ENCODE results near the gene OR2B2.
A peak's percentile ranks its signal among the peaks of the same experiment; 100 is the strongest.

Gene OR2B2

GRCh38 chr6:27882624-27883023, 29.6 kb downstream of the OR2B2 start:
- Histone ChIP-seq H3K27ac (ENCODE audit: low read depth, low read length, poor library complexity, severe bottlenecking) (no peak overlapping the region), H3K4me2 (ENCODE audit: low read length) (no peak overlapping the region), H3K9me3 (ENCODE audit: low read length) (no peaks in the 10 kb centered on the region), H3K36me3 (ENCODE audit: insufficient read depth, low read length) (no peaks in the 10 kb centered on the region), H3K9ac (ENCODE audit: low read length) (no peak overlapping the region), H3K27me3 (ENCODE audit: insufficient read depth, low read length) (no peaks in the 10 kb centered on the region), H3F3A (ENCODE audit: insufficient read depth, low read length) (no peaks in the 10 kb centered on the region), H4K20me1 (ENCODE audit: insufficient read depth, low read length) (no peaks in the 10 kb centered on the region), H3K79me2 (ENCODE audit: insufficient read depth, low read length) (no peaks in the 10 kb centered on the region), H3K4me1 (ENCODE audit: insufficient read depth, low read length, severe bottlenecking) (no peaks in the 10 kb centered on the region), H2AFZ (ENCODE audit: low read length) (no peak overlapping the region), H3K4me3 (ENCODE audit: low read depth, low read length, poor library complexity, severe bottlenecking) (no peak overlapping the region), H3K9me2 (ENCODE audit: low read depth, low read length) (no peaks in the 10 kb centered on the region)
- TF ChIP-seq EZH2 (IDR thresholded peaks at IDR 0.05; ENCODE audit: borderline replicate concordance, low read length) (no peak), CTCF (IDR thresholded peaks at IDR 0.05; ENCODE audit: low read length) (no peak)

GRCh38 chr6:27879837-27880236, 32.4 kb downstream of the OR2B2 start:
- H3K27me3 ChIP-seq (ENCODE audit: insufficient read depth, low read length), result no peaks in the 10 kb centered on the region
- H4K20me1 ChIP-seq (ENCODE audit: insufficient read depth, low read length), result no peaks in the 10 kb centered on the region
- no peak overlapping the region for H3K4me3 ChIP-seq (ENCODE audit: low read depth, low read length, poor library complexity, severe bottlenecking)
- no peak overlapping the region for H2AFZ ChIP-seq (ENCODE audit: low read length)
- no peaks in the 10 kb centered on the region for H3K9me3 ChIP-seq (ENCODE audit: low read length)
- TF ChIP-seq CTCF (IDR thresholded peaks at IDR 0.05; ENCODE audit: low read length) (no peak), EZH2 (IDR thresholded peaks at IDR 0.05; ENCODE audit: borderline replicate concordance, low read length) (no peak)
- H3K4me1 ChIP-seq (ENCODE audit: insufficient read depth, low read length, severe bottlenecking), result no peaks in the 10 kb centered on the region
- H3K36me3 ChIP-seq (ENCODE audit: insufficient read depth, low read length), result no peaks in the 10 kb centered on the region
- H3K9me2 ChIP-seq (ENCODE audit: low read depth, low read length), result no peaks in the 10 kb centered on the region
- H3K27ac ChIP-seq (ENCODE audit: low read depth, low read length, poor library complexity, severe bottlenecking), result peak overlapping the region; percentile 58
- H3K4me2 ChIP-seq (ENCODE audit: low read length), result no peak overlapping the region
- no peak overlapping the region for H3K9ac ChIP-seq (ENCODE audit: low read length)
- no peaks in the 10 kb centered on the region for H3F3A ChIP-seq (ENCODE audit: insufficient read depth, low read length)
- H3K79me2 ChIP-seq (ENCODE audit: insufficient read depth, low read length), result no peaks in the 10 kb centered on the region

- no peaks in the 10 kb centered on the region for H3K27me3 ChIP-seq (ENCODE audit: insufficient read depth, low read length)
- TF ChIP-seq CTCF (IDR thresholded peaks at IDR 0.05; ENCODE audit: low read length), result no peak
- no peak for TF ChIP-seq EZH2 (IDR thresholded peaks at IDR 0.05; ENCODE audit: borderline replicate concordance, low read length)
- peaks cover 9% of the 10 kb centered on the region; the same call in 1 of the 2 replicates for H3F3A ChIP-seq (ENCODE audit: insufficient read depth, low read length)
- H3K4me2 ChIP-seq (ENCODE audit: low read length), result peak overlapping the region; percentile 96
- peak overlapping the region; percentile 99 for H3K27ac ChIP-seq (ENCODE audit: low read depth, low read length, poor library complexity, severe bottlenecking)
- H3K79me2 ChIP-seq (ENCODE audit: insufficient read depth, low read length), result no peaks in the 10 kb centered on the region
- no peaks in the 10 kb centered on the region for H3K9me2 ChIP-seq (ENCODE audit: low read depth, low read length)
- H3K9ac ChIP-seq (ENCODE audit: low read length), result peak overlapping the region; percentile 96
- H3K4me3 ChIP-seq (ENCODE audit: low read depth, low read length, poor library complexity, severe bottlenecking), result peak overlapping the region; percentile 73
- H3K4me1 ChIP-seq (ENCODE audit: insufficient read depth, low read length, severe bottlenecking), result peaks cover 51% of the 10 kb centered on the region
- no peaks in the 10 kb centered on the region for H4K20me1 ChIP-seq (ENCODE audit: insufficient read depth, low read length)
- no peak overlapping the region for H2AFZ ChIP-seq (ENCODE audit: low read length)
- H3K36me3 ChIP-seq (ENCODE audit: insufficient read depth, low read length), result no peaks in the 10 kb centered on the region
- no peaks in the 10 kb centered on the region for H3K9me3 ChIP-seq (ENCODE audit: low read length)
Observed at GRCh38 chr6:27874016-27874415, 38.2 kb downstream of the OR2B2 start.
